Activated T-helper 17 cell treated with anti-CD3 and anti-CD28 coated beads, Interleukin-2, amount 50 U/mL, for 72 hours (primary cell): ENCODE measurements around the gene NCAPG. TPM values are rescaled to one million over a fixed set of nuclear protein-coding genes. Genes with fewer than 3 reads are reported as not detected.

Experiments
- ATAC-seq: fragments of 150-1000 bp; cut with Tn5 transposase; replicated peaks from 2 replicates; pipeline ENCODE4 v1.10.0; 2021; ENCODE audit warnings: mild to moderate bottlenecking, moderate library complexity
- H3K27ac Mint-ChIP-seq: one replicate; pipeline ENCODE4 v1.8.0; 2022; ENCODE audit warnings: mixed read lengths
- H3K27me3 Mint-ChIP-seq: one replicate; pipeline ENCODE4 v1.8.0; 2022; ENCODE audit warnings: mixed read lengths
- H3K36me3 Mint-ChIP-seq: one replicate; pipeline ENCODE4 v1.8.0; 2022; ENCODE audit warnings: low read depth, mild to moderate bottlenecking, mixed read lengths
- H3K4me1 Mint-ChIP-seq: one replicate; pipeline ENCODE4 v1.8.0; 2022; ENCODE audit warnings: mixed read lengths
- H3K4me3 Mint-ChIP-seq: one replicate; pipeline ENCODE4 v1.8.0; 2022; ENCODE audit warnings: mild to moderate bottlenecking, mixed read lengths
- H3K9me3 Mint-ChIP-seq: one replicate; pipeline ENCODE4 v1.8.0; 2022; ENCODE audit warnings: mixed read lengths
- total RNA-seq, 2 donors: library from RNA; stranded (reverse); gene quantifications; one replicate each; pipeline ENCODE4 v1.2.3, GENCODE V29; 2022

The NCAPG gene
- total RNA-seq, 2 donors from 2014 or later, result 71.1 to 75.6 TPM

GRCh38 chr4:17781300-17782287 is 29.2 kb upstream of the NCAPG start, which contains the start of gene FAM184B:
FAM184B (minus strand) TSS chr4:17781621; CDS start chr4:17781299, 322 bp downstream.
- H3K36me3 Mint-ChIP-seq, result peaks cover 8% of the 10 kb centered on the region
- no peak for ATAC-seq
- H3K4me3 Mint-ChIP-seq, result peak within 1 kb of the TSS; percentile 15
- peaks cover 8% of the 10 kb centered on the region for H3K4me1 Mint-ChIP-seq
- no peaks in the 10 kb centered on the region for H3K9me3 Mint-ChIP-seq
- H3K27me3 Mint-ChIP-seq, result peaks cover 31% of the 10 kb centered on the region
- H3K27ac Mint-ChIP-seq, result no peak within 1 kb of the TSS

- Mint-ChIP-seq H3K4me1 (peaks cover 18% of the 10 kb centered on the region), H3K9me3 (no peaks in the 10 kb centered on the region), H3K36me3 (peaks cover 29% of the 10 kb centered on the region), H3K27ac (no peak overlapping the region), H3K4me3 (no peak overlapping the region), H3K27me3 (peaks cover 12% of the 10 kb centered on the region)
- no peak for ATAC-seq
Observed at GRCh38 chr4:17785858-17786257, 24.9 kb upstream of the NCAPG start.

GRCh38 chr4:17786567-17786966 is 24.2 kb upstream of the NCAPG start:
- peak; percentile 56 for ATAC-seq
- Mint-ChIP-seq H3K4me3 (no peak overlapping the region), H3K27me3 (peaks cover 11% of the 10 kb centered on the region)

GRCh38 chr4:17787315-17787714 is 23.5 kb upstream of the NCAPG start:
- H3K4me1 Mint-ChIP-seq, result peaks cover 10% of the 10 kb centered on the region
- H3K4me3 Mint-ChIP-seq, result no peak overlapping the region
- H3K27me3 Mint-ChIP-seq, result peaks cover 3% of the 10 kb centered on the region
- peaks cover 35% of the 10 kb centered on the region for H3K36me3 Mint-ChIP-seq
- no peaks in the 10 kb centered on the region for H3K9me3 Mint-ChIP-seq
- peak; percentile 77 for ATAC-seq
- no peak overlapping the region for H3K27ac Mint-ChIP-seq

More at GRCh38 chr4:17786567-17786966, 24.2 kb upstream of the NCAPG start:
- H3K36me3 Mint-ChIP-seq, result peaks cover 34% of the 10 kb centered on the region
- no peaks in the 10 kb centered on the region for H3K9me3 Mint-ChIP-seq
- no peak overlapping the region for H3K27ac Mint-ChIP-seq
- H3K4me1 Mint-ChIP-seq, result peaks cover 18% of the 10 kb centered on the region

GRCh38 chr4:17788956-17789355 is 21.8 kb upstream of the NCAPG start:
- Mint-ChIP-seq H3K4me3 (no peak overlapping the region), H3K27me3 (no peaks in the 10 kb centered on the region), H3K36me3 (peaks cover 50% of the 10 kb centered on the region), H3K4me1 (peaks cover 10% of the 10 kb centered on the region), H3K27ac (no peak overlapping the region), H3K9me3 (no peaks in the 10 kb centered on the region)
- no peak for ATAC-seq

- H3K4me1 Mint-ChIP-seq, result no peaks in the 10 kb centered on the region
- no peaks in the 10 kb centered on the region for H3K27me3 Mint-ChIP-seq
- H3K27ac Mint-ChIP-seq, result no peak overlapping the region
- H3K9me3 Mint-ChIP-seq, result no peaks in the 10 kb centered on the region
- peaks cover 70% of the 10 kb centered on the region for H3K36me3 Mint-ChIP-seq
- H3K4me3 Mint-ChIP-seq, result no peak overlapping the region
- ATAC-seq, result no peak
Observed at GRCh38 chr4:17794730-17795129, 16.0 kb upstream of the NCAPG start.

- H3K36me3 Mint-ChIP-seq, result peaks cover 73% of the 10 kb centered on the region
- no peak overlapping the region for H3K4me3 Mint-ChIP-seq
- ATAC-seq, result peak; percentile 61
- no peaks in the 10 kb centered on the region for H3K27me3 Mint-ChIP-seq
- H3K9me3 Mint-ChIP-seq, result no peaks in the 10 kb centered on the region
- H3K27ac Mint-ChIP-seq, result no peak overlapping the region
- H3K4me1 Mint-ChIP-seq, result no peaks in the 10 kb centered on the region
Observed at GRCh38 chr4:17797808-17798207, 13.0 kb upstream of the NCAPG start.

GRCh38 chr4:17805580-17806155 is 5.1 kb upstream of the NCAPG start:
- H3K4me1 Mint-ChIP-seq, result peaks cover 31% of the 10 kb centered on the region
- ATAC-seq, result peak; percentile 28
- peak overlapping the region; percentile 97 for H3K4me3 Mint-ChIP-seq
- peaks cover 98% of the 10 kb centered on the region for H3K36me3 Mint-ChIP-seq
- H3K9me3 Mint-ChIP-seq, result no peaks in the 10 kb centered on the region
- peak overlapping the region; percentile 58 for H3K27ac Mint-ChIP-seq
- H3K27me3 Mint-ChIP-seq, result no peaks in the 10 kb centered on the region

- Mint-ChIP-seq H3K27me3 (no peaks in the 10 kb centered on the region), H3K9me3 (no peaks in the 10 kb centered on the region), H3K27ac (no peak overlapping the region), H3K36me3 (peaks cover 95% of the 10 kb centered on the region), H3K4me1 (peaks cover 41% of the 10 kb centered on the region), H3K4me3 (peak overlapping the region; percentile 97)
- no peak for ATAC-seq
Observed at GRCh38 chr4:17807446-17807845, 3.3 kb upstream of the NCAPG start.

GRCh38 chr4:17809667-17810066 is 1.1 kb upstream of the NCAPG start:
- Mint-ChIP-seq H3K4me1 (peaks cover 37% of the 10 kb centered on the region), H3K9me3 (no peaks in the 10 kb centered on the region), H3K4me3 (peak overlapping the region; percentile 97), H3K36me3 (peaks cover 92% of the 10 kb centered on the region), H3K27ac (peak overlapping the region; percentile 97), H3K27me3 (no peaks in the 10 kb centered on the region)
- ATAC-seq, result no peak

GRCh38 chr4:17811078-17811603 is 362 bp downstream of the NCAPG start:
- peaks cover 31% of the 10 kb centered on the region for H3K4me1 Mint-ChIP-seq
- H3K4me3 Mint-ChIP-seq, result peak overlapping the region; percentile 97
- peak; percentile 29 for ATAC-seq
- no peaks in the 10 kb centered on the region for H3K9me3 Mint-ChIP-seq
- H3K36me3 Mint-ChIP-seq, result peaks cover 92% of the 10 kb centered on the region
- H3K27me3 Mint-ChIP-seq, result no peaks in the 10 kb centered on the region
- H3K27ac Mint-ChIP-seq, result peak overlapping the region; percentile 97

GRCh38 chr4:17812125-17812524 is 1.3 kb downstream of the NCAPG start:
- Mint-ChIP-seq H3K4me3 (peak overlapping the region; percentile 97), H3K36me3 (peaks cover 91% of the 10 kb centered on the region), H3K27ac (peak overlapping the region; percentile 97), H3K27me3 (no peaks in the 10 kb centered on the region), H3K9me3 (no peaks in the 10 kb centered on the region), H3K4me1 (peaks cover 24% of the 10 kb centered on the region)
- ATAC-seq, result no peak

GRCh38 chr4:17812801-17813200 is 2.0 kb downstream of the NCAPG start:
- H3K36me3 Mint-ChIP-seq, result peaks cover 91% of the 10 kb centered on the region
- no peaks in the 10 kb centered on the region for H3K9me3 Mint-ChIP-seq
- H3K4me1 Mint-ChIP-seq, result peaks cover 17% of the 10 kb centered on the region
- no peak for ATAC-seq
- H3K27ac Mint-ChIP-seq, result no peak overlapping the region
- peak overlapping the region; percentile 97 for H3K4me3 Mint-ChIP-seq
- H3K27me3 Mint-ChIP-seq, result no peaks in the 10 kb centered on the region

- Mint-ChIP-seq H3K27ac (no peak overlapping the region), H3K9me3 (no peaks in the 10 kb centered on the region), H3K4me1 (peaks cover 10% of the 10 kb centered on the region), H3K4me3 (no peak overlapping the region), H3K36me3 (peaks cover 86% of the 10 kb centered on the region), H3K27me3 (no peaks in the 10 kb centered on the region)
- ATAC-seq, result no peak
Observed at GRCh38 chr4:17814140-17814539, 3.4 kb downstream of the NCAPG start.
